ENCODE measurements around the gene BFSP1. TPM values are rescaled to one million over a fixed set of nuclear protein-coding genes. Genes with fewer than 3 reads are reported as not detected.

The BFSP1 gene
- total RNA-seq, 1 donor from 2014 or later: 0.82 TPM

- no peaks in the 10 kb centered on the region for H3K9me3 Mint-ChIP-seq
- H3K4me1 Mint-ChIP-seq (ENCODE audit: low read depth): no peaks in the 10 kb centered on the region
- H3K27me3 Mint-ChIP-seq (ENCODE audit: low read depth): peaks cover 26% of the 10 kb centered on the region
- no peaks in the 10 kb centered on the region for H3K36me3 Mint-ChIP-seq (ENCODE audit: low read depth)
- intact Hi-C loops (cut with micrococcal nuclease): no loop called here
- H3K4me3 Mint-ChIP-seq (ENCODE audit: low read depth): no peak overlapping the region
- no peak for DNase-seq (ENCODE audit: low spot score)
- no peak overlapping the region for H3K27ac Mint-ChIP-seq
Measured at GRCh38 chr20:17549131-17549530, 18.0 kb upstream of the BFSP1 start.

- H3K36me3 Mint-ChIP-seq (ENCODE audit: low read depth): no peaks in the 10 kb centered on the region
- no peaks in the 10 kb centered on the region for H3K9me3 Mint-ChIP-seq
- H3K27me3 Mint-ChIP-seq (ENCODE audit: low read depth): peaks cover 54% of the 10 kb centered on the region
- DNase-seq (ENCODE audit: low spot score): no peak
- intact Hi-C loops (cut with micrococcal nuclease): no loop called here
- H3K4me3 Mint-ChIP-seq (ENCODE audit: low read depth): no peak overlapping the region
- H3K4me1 Mint-ChIP-seq (ENCODE audit: low read depth): no peaks in the 10 kb centered on the region
- no peak overlapping the region for H3K27ac Mint-ChIP-seq
Measured at GRCh38 chr20:17545127-17545526, 13.9 kb upstream of the BFSP1 start.

- no peak for DNase-seq (ENCODE audit: low spot score)
- Mint-ChIP-seq H3K9me3 (no peaks in the 10 kb centered on the region), H3K36me3 (ENCODE audit: low read depth) (no peaks in the 10 kb centered on the region), H3K27ac (no peak overlapping the region), H3K27me3 (ENCODE audit: low read depth) (peaks cover 52% of the 10 kb centered on the region), H3K4me1 (ENCODE audit: low read depth) (peaks cover 2% of the 10 kb centered on the region), H3K4me3 (ENCODE audit: low read depth) (no peak overlapping the region)
- intact Hi-C loops (cut with micrococcal nuclease): no loop called here
Measured at GRCh38 chr20:17543531-17544131, 12.5 kb upstream of the BFSP1 start.

GRCh38 chr20:17542993-17543412 lies 11.8 kb upstream of the BFSP1 start:
- Mint-ChIP-seq H3K27me3 (ENCODE audit: low read depth) (peaks cover 53% of the 10 kb centered on the region), H3K9me3 (no peaks in the 10 kb centered on the region), H3K36me3 (ENCODE audit: low read depth) (no peaks in the 10 kb centered on the region), H3K4me1 (ENCODE audit: low read depth) (peaks cover 6% of the 10 kb centered on the region), H3K4me3 (ENCODE audit: low read depth) (no peak overlapping the region), H3K27ac (no peak overlapping the region)
- DNase-seq (ENCODE audit: low spot score): no peak
- intact Hi-C loops (cut with micrococcal nuclease): no loop called here

GRCh38 chr20:17542481-17542880 lies 11.3 kb upstream of the BFSP1 start:
- peaks cover 52% of the 10 kb centered on the region for H3K27me3 Mint-ChIP-seq (ENCODE audit: low read depth)
- H3K9me3 Mint-ChIP-seq: no peaks in the 10 kb centered on the region
- H3K36me3 Mint-ChIP-seq (ENCODE audit: low read depth): no peaks in the 10 kb centered on the region
- no peak for DNase-seq (ENCODE audit: low spot score)
- intact Hi-C loops (cut with micrococcal nuclease): no loop called here
- no peak overlapping the region for H3K27ac Mint-ChIP-seq
- no peak overlapping the region for H3K4me3 Mint-ChIP-seq (ENCODE audit: low read depth)
- H3K4me1 Mint-ChIP-seq (ENCODE audit: low read depth): peaks cover 6% of the 10 kb centered on the region

GRCh38 chr20:17541996-17542395 lies 10.8 kb upstream of the BFSP1 start:
- no peak for DNase-seq (ENCODE audit: low spot score)
- intact Hi-C loops (cut with micrococcal nuclease): no loop called here
- H3K4me1 Mint-ChIP-seq (ENCODE audit: low read depth): peaks cover 9% of the 10 kb centered on the region
- H3K36me3 Mint-ChIP-seq (ENCODE audit: low read depth): no peaks in the 10 kb centered on the region
- H3K4me3 Mint-ChIP-seq (ENCODE audit: low read depth): no peak overlapping the region
- H3K27ac Mint-ChIP-seq: no peak overlapping the region
- H3K27me3 Mint-ChIP-seq (ENCODE audit: low read depth): peaks cover 50% of the 10 kb centered on the region
- no peaks in the 10 kb centered on the region for H3K9me3 Mint-ChIP-seq

GRCh38 chr20:17541596-17541995 lies 10.4 kb upstream of the BFSP1 start:
- H3K9me3 Mint-ChIP-seq: no peaks in the 10 kb centered on the region
- H3K27ac Mint-ChIP-seq: no peak overlapping the region
- no peaks in the 10 kb centered on the region for H3K36me3 Mint-ChIP-seq (ENCODE audit: low read depth)
- H3K4me1 Mint-ChIP-seq (ENCODE audit: low read depth): peaks cover 13% of the 10 kb centered on the region
- H3K4me3 Mint-ChIP-seq (ENCODE audit: low read depth): no peak overlapping the region
- intact Hi-C loops (cut with micrococcal nuclease): no loop called here
- DNase-seq (ENCODE audit: low spot score): no peak
- H3K27me3 Mint-ChIP-seq (ENCODE audit: low read depth): peaks cover 50% of the 10 kb centered on the region

GRCh38 chr20:17538517-17539170 lies 7.5 kb upstream of the BFSP1 start:
- Mint-ChIP-seq H3K27ac (no peak overlapping the region), H3K4me1 (ENCODE audit: low read depth) (peaks cover 22% of the 10 kb centered on the region), H3K9me3 (no peaks in the 10 kb centered on the region), H3K27me3 (ENCODE audit: low read depth) (peaks cover 34% of the 10 kb centered on the region), H3K4me3 (ENCODE audit: low read depth) (no peak overlapping the region), H3K36me3 (ENCODE audit: low read depth) (no peaks in the 10 kb centered on the region)
- intact Hi-C loops (cut with micrococcal nuclease): loop anchor here (5.0 to 10.0 kb wide), 3 partner anchors 126 to 426 kb away; partner anchors contain the start of genes MGME1, RRBP1 and SNX5
- no peak for DNase-seq (ENCODE audit: low spot score)

- intact Hi-C loops (cut with micrococcal nuclease): loop anchor here (1.0 to 10.0 kb wide), 6 partner anchors 25 to 427 kb away; partner anchors contain the start of genes MGME1, RRBP1 and SNX5
- Mint-ChIP-seq H3K4me3 (ENCODE audit: low read depth) (no peak overlapping the region), H3K4me1 (ENCODE audit: low read depth) (peaks cover 26% of the 10 kb centered on the region), H3K36me3 (ENCODE audit: low read depth) (no peaks in the 10 kb centered on the region), H3K9me3 (no peaks in the 10 kb centered on the region), H3K27ac (no peak overlapping the region), H3K27me3 (ENCODE audit: low read depth) (peaks cover 28% of the 10 kb centered on the region)
- no peak for DNase-seq (ENCODE audit: low spot score)
Measured at GRCh38 chr20:17537959-17538358, 6.8 kb upstream of the BFSP1 start.

GRCh38 chr20:17536944-17537444 lies 5.8 kb upstream of the BFSP1 start:
- Mint-ChIP-seq H3K36me3 (ENCODE audit: low read depth) (no peaks in the 10 kb centered on the region), H3K4me1 (ENCODE audit: low read depth) (peaks cover 26% of the 10 kb centered on the region)

GRCh38 chr20:17534077-17534476 lies 2.9 kb upstream of the BFSP1 start:
- DNase-seq (ENCODE audit: low spot score): no peak
- no peaks in the 10 kb centered on the region for H3K9me3 Mint-ChIP-seq
- H3K4me3 Mint-ChIP-seq (ENCODE audit: low read depth): no peak overlapping the region
- intact Hi-C loops (cut with micrococcal nuclease): loop anchor here (5.0 to 10.0 kb wide), 3 partner anchors 131 to 431 kb away; partner anchors contain the start of genes MGME1 and SNX5
- no peaks in the 10 kb centered on the region for H3K36me3 Mint-ChIP-seq (ENCODE audit: low read depth)
- no peak overlapping the region for H3K27ac Mint-ChIP-seq
- H3K27me3 Mint-ChIP-seq (ENCODE audit: low read depth): peaks cover 16% of the 10 kb centered on the region
- H3K4me1 Mint-ChIP-seq (ENCODE audit: low read depth): peaks cover 35% of the 10 kb centered on the region

More at GRCh38 chr20:17536944-17537444, 5.8 kb upstream of the BFSP1 start:
- H3K27me3 Mint-ChIP-seq (ENCODE audit: low read depth): peaks cover 22% of the 10 kb centered on the region
- no peak overlapping the region for H3K27ac Mint-ChIP-seq
- H3K4me3 Mint-ChIP-seq (ENCODE audit: low read depth): no peak overlapping the region
- peak; percentile 61 for DNase-seq (ENCODE audit: low spot score)
- no peaks in the 10 kb centered on the region for H3K9me3 Mint-ChIP-seq
- intact Hi-C loops (cut with micrococcal nuclease): loop anchor here (1.0 to 10.0 kb wide), 6 partner anchors 26 to 428 kb away; partner anchors contain the start of genes MGME1, RRBP1 and SNX5

GRCh38 chr20:17533396-17533795 lies 2.2 kb upstream of the BFSP1 start:
- no peak overlapping the region for H3K4me3 Mint-ChIP-seq (ENCODE audit: low read depth)

GRCh38 chr20:17531665-17532025 lies 466 bp upstream of the BFSP1 start:
- Mint-ChIP-seq H3K36me3 (ENCODE audit: low read depth) (no peaks in the 10 kb centered on the region), H3K27me3 (ENCODE audit: low read depth) (peaks cover 15% of the 10 kb centered on the region), H3K4me1 (ENCODE audit: low read depth) (peaks cover 23% of the 10 kb centered on the region), H3K4me3 (ENCODE audit: low read depth) (peak overlapping the region; percentile 82), H3K9me3 (no peaks in the 10 kb centered on the region), H3K27ac (peak overlapping the region; percentile 92)
- intact Hi-C loops (cut with micrococcal nuclease): loop anchor here (2.0 to 10.0 kb wide), 4 partner anchors 133 to 461 kb away; partner anchors contain the start of genes MGME1 and SNX5
- DNase-seq (ENCODE audit: low spot score): no peak

More at GRCh38 chr20:17533396-17533795, 2.2 kb upstream of the BFSP1 start:
- no peaks in the 10 kb centered on the region for H3K9me3 Mint-ChIP-seq
- peaks cover 11% of the 10 kb centered on the region for H3K27me3 Mint-ChIP-seq (ENCODE audit: low read depth)
- peaks cover 31% of the 10 kb centered on the region for H3K4me1 Mint-ChIP-seq (ENCODE audit: low read depth)
- peak; percentile 11 for DNase-seq (ENCODE audit: low spot score)
- intact Hi-C loops (cut with micrococcal nuclease): loop anchor here (5.0 to 10.0 kb wide), 3 partner anchors 131 to 431 kb away; partner anchors contain the start of genes MGME1 and SNX5
- H3K36me3 Mint-ChIP-seq (ENCODE audit: low read depth): no peaks in the 10 kb centered on the region
- no peak overlapping the region for H3K27ac Mint-ChIP-seq

Data from activated T-helper 2 cell treated with anti-CD3 and anti-CD28 coated beads, Interferon-gamma antibody, Interleukin-2, Interleukin-4, amounts not matched to agents 10 μg/mL and 5 μg/mL and 100 μg/mL, durations not matched to agents 14 hours and 24 hours and 36 hours (primary cell).